GM13977 (cell line): Measurements from ENCODE around the gene TTC29.
"Not testable (repeated sequence)": the region's sequence is repeated elsewhere in the genome, so short reads cannot be mapped to it uniquely, and the experiment has no call there.

ENCODE experiments used
- DNase-seq: peaks from one replicate; pipeline ENCODE4 v3.0.0; 2012; ENCODE audit warnings: low spot score
- CTCF ChIP-seq: IDR thresholded peaks from 2 replicates; pipeline ENCODE4 v1.5.1; 2012; ENCODE audit warnings: mild to moderate bottlenecking, control low read depth; ENCODE audit not compliant: insufficient read depth; ENCODE audit errors: extremely low read depth, missing control alignments
- in situ Hi-C: fragments of 300-500 bp; cut with MboI; formaldehyde crosslinking; loops from one replicate; pipeline ENCODE4 v1.12.0; 2022; ENCODE audit warnings: low sequenced_read_pairs, low pct_unique_long_range_greater_than_20kb, mixed read lengths, inconsistent platforms; ENCODE audit not compliant: unreplicated experiment

The TTC29 gene

GRCh38 chr4:146844761-146845160 is 100.9 kb downstream of the TTC29 start:
- TF ChIP-seq CTCF: no peak
- in situ Hi-C loops: no loop called here
- no peak for DNase-seq

- in situ Hi-C loops: no loop called here
- no peak for TF ChIP-seq CTCF
- no peak for DNase-seq
Observed at GRCh38 chr4:146842876-146843275, 102.8 kb downstream of the TTC29 start.

- DNase-seq: no peak
- in situ Hi-C loops: no loop called here
- no peak for TF ChIP-seq CTCF
Observed at GRCh38 chr4:146840731-146841130, 104.9 kb downstream of the TTC29 start.

- in situ Hi-C loops: no loop called here
- TF ChIP-seq CTCF: no peak
- DNase-seq: no peak
Observed at GRCh38 chr4:146835096-146835495, 110.6 kb downstream of the TTC29 start.

- in situ Hi-C loops: no loop called here
- no peak for DNase-seq
- TF ChIP-seq CTCF: no peak
Observed at GRCh38 chr4:146834263-146835034, 111.2 kb downstream of the TTC29 start.

- TF ChIP-seq CTCF: no peak
- no peak for DNase-seq
- in situ Hi-C loops: no loop called here
Observed at GRCh38 chr4:146833530-146833929, 112.1 kb downstream of the TTC29 start.

GRCh38 chr4:146822980-146823379 is 122.7 kb downstream of the TTC29 start:
- DNase-seq, in situ Hi-C loops: not testable (repeated sequence)
